Measurements from ENCODE around the gene SCN8A.

SCN8A gene

DNA sequence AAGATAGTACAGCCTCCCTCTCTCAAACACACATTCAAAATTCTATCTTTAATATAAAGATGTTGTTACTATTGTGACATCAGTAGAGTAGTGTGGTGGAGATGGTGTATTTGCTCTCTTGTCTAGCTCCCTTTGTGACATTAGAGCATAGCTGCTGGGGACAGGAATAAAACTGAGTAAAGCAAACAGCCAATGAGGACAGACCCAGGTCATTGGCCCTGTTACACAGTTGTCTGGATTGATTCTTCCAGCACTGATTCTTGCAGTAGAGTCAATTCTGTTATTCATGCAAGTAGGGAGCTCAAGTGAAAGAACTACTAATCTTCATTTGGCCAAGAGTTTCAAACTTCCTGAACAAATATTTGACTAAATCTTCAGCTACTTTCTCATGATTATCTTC, 72.4 kb downstream of the SCN8A start:
- Histone ChIP-seq H3K27ac (ENCODE audit: poor library complexity, severe bottlenecking) (no peak overlapping the region), H3K9me3 (ENCODE audit: severe bottlenecking) (no peaks in the 10 kb centered on the region), H3K36me3 (ENCODE audit: low read depth) (no peaks in the 10 kb centered on the region), H3K4me1 (ENCODE audit: insufficient read depth, poor library complexity, severe bottlenecking) (no peaks in the 10 kb centered on the region), H3K4me3 (ENCODE audit: severe bottlenecking) (no peak overlapping the region), H3K27me3 (ENCODE audit: insufficient read depth, poor library complexity, severe bottlenecking) (no peaks in the 10 kb centered on the region)
- TF ChIP-seq, protein P1, sequence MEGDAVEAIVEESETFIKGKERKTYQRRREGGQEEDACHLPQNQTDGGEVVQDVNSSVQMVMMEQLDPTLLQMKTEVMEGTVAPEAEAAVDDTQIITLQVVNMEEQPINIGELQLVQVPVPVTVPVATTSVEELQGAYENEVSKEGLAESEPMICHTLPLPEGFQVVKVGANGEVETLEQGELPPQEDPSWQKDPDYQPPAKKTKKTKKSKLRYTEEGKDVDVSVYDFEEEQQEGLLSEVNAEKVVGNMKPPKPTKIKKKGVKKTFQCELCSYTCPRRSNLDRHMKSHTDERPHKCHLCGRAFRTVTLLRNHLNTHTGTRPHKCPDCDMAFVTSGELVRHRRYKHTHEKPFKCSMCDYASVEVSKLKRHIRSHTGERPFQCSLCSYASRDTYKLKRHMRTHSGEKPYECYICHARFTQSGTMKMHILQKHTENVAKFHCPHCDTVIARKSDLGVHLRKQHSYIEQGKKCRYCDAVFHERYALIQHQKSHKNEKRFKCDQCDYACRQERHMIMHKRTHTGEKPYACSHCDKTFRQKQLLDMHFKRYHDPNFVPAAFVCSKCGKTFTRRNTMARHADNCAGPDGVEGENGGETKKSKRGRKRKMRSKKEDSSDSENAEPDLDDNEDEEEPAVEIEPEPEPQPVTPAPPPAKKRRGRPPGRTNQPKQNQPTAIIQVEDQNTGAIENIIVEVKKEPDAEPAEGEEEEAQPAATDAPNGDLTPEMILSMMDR (IDR thresholded peaks at IDR 0.05; ENCODE audit: poor library complexity, severe bottlenecking) = no peak
- ATAC-seq (ENCODE audit: low read depth) = no peak
- no peak for DNase-seq (ENCODE audit: low spot score)

DNA sequence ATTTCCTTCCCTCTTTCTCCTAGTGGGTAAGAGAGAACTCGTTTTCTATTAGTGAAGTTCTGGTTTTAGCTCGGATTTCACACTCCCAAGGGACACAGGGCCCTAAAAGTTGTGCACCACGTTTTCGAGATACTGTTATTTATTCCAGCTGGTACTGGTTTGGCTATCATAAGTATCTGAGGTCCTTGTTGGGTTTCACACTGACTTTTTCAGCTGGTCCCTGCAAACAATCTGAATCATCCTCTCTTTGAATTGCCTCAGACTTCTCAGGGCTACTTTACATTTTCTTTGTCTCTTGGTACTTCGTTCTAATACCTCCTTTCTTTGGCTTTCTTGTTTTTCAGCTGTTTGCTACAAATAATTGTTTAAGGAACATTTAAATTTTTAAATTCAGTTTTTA, 75.7 kb downstream of the SCN8A start:
- ATAC-seq (ENCODE audit: low read depth) = no peak
- no peak for DNase-seq (ENCODE audit: low spot score)
- H3K27ac ChIP-seq (ENCODE audit: poor library complexity, severe bottlenecking) = no peak overlapping the region
- H3K9me3 ChIP-seq (ENCODE audit: severe bottlenecking) = no peaks in the 10 kb centered on the region
- no peaks in the 10 kb centered on the region for H3K27me3 ChIP-seq (ENCODE audit: insufficient read depth, poor library complexity, severe bottlenecking)
- no peak overlapping the region for H3K4me3 ChIP-seq (ENCODE audit: severe bottlenecking)
- TF ChIP-seq, protein P1 (IDR thresholded peaks at IDR 0.05; ENCODE audit: poor library complexity, severe bottlenecking) = no peak
- no peaks in the 10 kb centered on the region for H3K36me3 ChIP-seq (ENCODE audit: low read depth)
- H3K4me1 ChIP-seq (ENCODE audit: insufficient read depth, poor library complexity, severe bottlenecking) = peaks cover 16% of the 10 kb centered on the region

DNA sequence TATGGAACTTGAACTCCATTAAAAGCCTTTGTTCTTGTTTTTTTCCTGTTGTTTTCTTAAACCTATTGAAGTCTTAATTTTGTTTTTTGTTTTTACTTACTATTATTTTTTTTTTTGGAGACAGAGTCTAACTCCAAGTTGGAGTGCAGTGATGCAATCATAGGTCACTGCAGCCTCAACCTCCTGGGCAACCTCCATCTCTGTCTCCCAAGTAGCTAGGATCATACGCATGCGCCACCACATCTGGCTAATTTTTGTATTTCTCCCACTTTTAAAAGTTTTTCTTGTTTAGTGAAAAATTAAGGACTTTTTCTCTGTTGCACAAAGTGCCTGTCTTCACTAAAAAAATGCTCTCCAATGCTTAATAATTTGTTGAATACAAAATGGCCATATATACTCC, 76.2 kb downstream of the SCN8A start:
- no peak overlapping the region for H3K4me3 ChIP-seq (ENCODE audit: severe bottlenecking)
- H3K27me3 ChIP-seq (ENCODE audit: insufficient read depth, poor library complexity, severe bottlenecking) = no peaks in the 10 kb centered on the region
- H3K27ac ChIP-seq (ENCODE audit: poor library complexity, severe bottlenecking) = no peak overlapping the region
- H3K4me1 ChIP-seq (ENCODE audit: insufficient read depth, poor library complexity, severe bottlenecking) = peaks cover 16% of the 10 kb centered on the region
- H3K36me3 ChIP-seq (ENCODE audit: low read depth) = no peaks in the 10 kb centered on the region
- no peak for DNase-seq (ENCODE audit: low spot score)
- TF ChIP-seq, protein P1 (IDR thresholded peaks at IDR 0.05; ENCODE audit: poor library complexity, severe bottlenecking) = no peak
- ATAC-seq (ENCODE audit: low read depth) = no peak
- no peaks in the 10 kb centered on the region for H3K9me3 ChIP-seq (ENCODE audit: severe bottlenecking)

DNA sequence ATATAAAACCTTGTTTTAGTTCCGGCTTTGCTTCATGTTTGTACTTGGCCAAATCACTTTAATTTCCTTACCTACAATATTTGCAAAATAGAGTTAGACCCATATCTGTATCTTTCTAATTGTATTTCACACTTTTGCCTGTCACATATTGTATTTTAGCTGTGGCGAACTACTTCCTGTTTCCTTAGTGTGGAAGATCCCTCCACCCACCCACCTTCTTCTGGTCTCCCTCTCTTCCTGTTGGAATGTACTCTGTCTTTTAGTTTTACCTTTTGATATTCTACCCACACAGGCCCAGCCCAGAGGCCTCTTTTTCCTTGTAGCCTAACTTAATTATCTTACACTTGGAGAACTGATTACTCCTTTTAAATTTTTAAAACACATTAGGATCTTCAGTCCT, 78.2 kb downstream of the SCN8A start:
- DNase-seq (ENCODE audit: low spot score) (no peak), ATAC-seq (ENCODE audit: low read depth) (no peak)

DNA sequence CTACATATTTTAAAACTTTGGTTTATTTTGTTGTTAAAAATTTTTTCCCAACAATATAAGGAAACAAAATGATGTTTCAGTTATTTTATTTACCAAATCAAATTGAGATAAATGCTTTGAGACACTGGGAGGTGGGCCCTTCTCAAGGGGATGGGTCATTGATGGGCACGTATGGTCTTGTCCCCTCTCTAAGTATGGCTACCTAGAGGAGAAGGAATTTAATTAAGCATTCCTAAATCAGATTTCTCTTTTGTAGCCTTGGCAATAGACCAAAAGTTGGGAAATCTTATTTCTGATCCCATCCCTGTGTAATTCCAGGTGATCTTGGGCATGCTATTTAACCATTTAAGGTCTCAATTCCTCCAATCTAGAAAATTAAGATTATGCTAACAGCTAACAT, 79.0 kb downstream of the SCN8A start:
- H3K9me3 ChIP-seq (ENCODE audit: severe bottlenecking) = no peaks in the 10 kb centered on the region
- peak overlapping the region; percentile 36 for H3K27ac ChIP-seq (ENCODE audit: poor library complexity, severe bottlenecking)
- TF ChIP-seq, protein P1 (IDR thresholded peaks at IDR 0.05; ENCODE audit: poor library complexity, severe bottlenecking) = no peak
- ATAC-seq (ENCODE audit: low read depth) = peak; percentile 86
- no peak overlapping the region for H3K4me3 ChIP-seq (ENCODE audit: severe bottlenecking)
- H3K27me3 ChIP-seq (ENCODE audit: insufficient read depth, poor library complexity, severe bottlenecking) = no peaks in the 10 kb centered on the region
- no peaks in the 10 kb centered on the region for H3K36me3 ChIP-seq (ENCODE audit: low read depth)
- no peak for DNase-seq (ENCODE audit: low spot score)
- peaks cover 16% of the 10 kb centered on the region for H3K4me1 ChIP-seq (ENCODE audit: insufficient read depth, poor library complexity, severe bottlenecking)

More for the DNA sequence above, 78.2 kb downstream of the SCN8A start:
- no peaks in the 10 kb centered on the region for H3K27me3 ChIP-seq (ENCODE audit: insufficient read depth, poor library complexity, severe bottlenecking)
- H3K4me1 ChIP-seq (ENCODE audit: insufficient read depth, poor library complexity, severe bottlenecking) = peaks cover 16% of the 10 kb centered on the region
- no peaks in the 10 kb centered on the region for H3K36me3 ChIP-seq (ENCODE audit: low read depth)
- TF ChIP-seq, protein P1 (IDR thresholded peaks at IDR 0.05; ENCODE audit: poor library complexity, severe bottlenecking) = no peak
- no peaks in the 10 kb centered on the region for H3K9me3 ChIP-seq (ENCODE audit: severe bottlenecking)
- H3K4me3 ChIP-seq (ENCODE audit: severe bottlenecking) = no peak overlapping the region
- peak overlapping the region; percentile 36 for H3K27ac ChIP-seq (ENCODE audit: poor library complexity, severe bottlenecking)

Data from RWPE2 (cell line).